Forelimb muscle (tissue), 1 donor: ENCODE results near the gene LRRC1. TPM values are rescaled to one million over a fixed set of nuclear protein-coding genes. Genes with fewer than 3 reads are reported as not detected.

Experiments used
- DNase-seq: peaks from one replicate; pipeline ENCODE4 v3.0.0-alpha.2; 2013; ENCODE audit warnings: low read depth
- polyA plus RNA-seq: library from polyadenylated mRNA; unstranded; fragments of 120-200 nt; gene quantifications from one replicate; pipeline ENCODE4 v1.2.1, GENCODE V29; 2013; ENCODE audit not compliant: insufficient read length

The LRRC1 gene
- polyA plus RNA-seq, 1 donor, result 7.5 TPM

GRCh38 chr6:53888931-53889330 is 94.1 kb downstream of the LRRC1 start:
- no peak for DNase-seq

GRCh38 chr6:53889365-53889764 is 94.6 kb downstream of the LRRC1 start:
- DNase-seq, result no peak

- no peak for DNase-seq
Measured at GRCh38 chr6:53892707-53893106, 97.9 kb downstream of the LRRC1 start.

GRCh38 chr6:53894091-53894490 is 99.3 kb downstream of the LRRC1 start:
- DNase-seq, result peak; percentile 11

GRCh38 chr6:53896196-53896595 is 101.4 kb downstream of the LRRC1 start:
- DNase-seq, result no peak

- DNase-seq, result no peak
Measured at GRCh38 chr6:53898026-53898795, 103.4 kb downstream of the LRRC1 start.

GRCh38 chr6:53899512-53899911 is 104.7 kb downstream of the LRRC1 start:
- no peak for DNase-seq

GRCh38 chr6:53903357-53903756 is 108.6 kb downstream of the LRRC1 start:
- no peak for DNase-seq

GRCh38 chr6:53906103-53906502 is 111.3 kb downstream of the LRRC1 start:
- no peak for DNase-seq

- no peak for DNase-seq
Measured at GRCh38 chr6:53906842-53907241, 112.0 kb downstream of the LRRC1 start.

- DNase-seq, result no peak
Measured at GRCh38 chr6:53910834-53911233, 116.0 kb downstream of the LRRC1 start.

- no peak for DNase-seq
Measured at GRCh38 chr6:53912661-53913060, 117.9 kb downstream of the LRRC1 start.

- no peak for DNase-seq
Measured at GRCh38 chr6:53913286-53913685, 118.5 kb downstream of the LRRC1 start.

- no peak for DNase-seq
Measured at GRCh38 chr6:53915026-53915691, 120.4 kb downstream of the LRRC1 start.

- no peak for DNase-seq
Measured at GRCh38 chr6:53916804-53917463, 122.1 kb downstream of the LRRC1 start.

GRCh38 chr6:53917464-53917842 is 122.6 kb downstream of the LRRC1 start:
- no peak for DNase-seq

GRCh38 chr6:53918854-53919510 is 124.2 kb downstream of the LRRC1 start:
- no peak for DNase-seq

- no peak for DNase-seq
Measured at GRCh38 chr6:53919881-53920360, 125.1 kb downstream of the LRRC1 start.

- no peak for DNase-seq
Measured at GRCh38 chr6:53920881-53921280, 126.1 kb downstream of the LRRC1 start.

- no peak for DNase-seq
Measured at GRCh38 chr6:53921639-53922038, 126.8 kb downstream of the LRRC1 start.

GRCh38 chr6:53922539-53922981 is 127.8 kb downstream of the LRRC1 start:
- no peak for DNase-seq

GRCh38 chr6:53924277-53924676 is 129.5 kb downstream of the LRRC1 start:
- DNase-seq, result no peak
